Endothelial cell of umbilical vein (primary cell): Measurements from ENCODE around the gene KCNQ5. TPM values are rescaled to one million over a fixed set of nuclear protein-coding genes. Genes with fewer than 3 reads are reported as not detected.

Experiments used
- BruUV-seq: library from RNA; stranded (reverse); fragments of 400-500 nt; replicated peaks from 2 replicates; lab custom pipeline; 2021; lab: Mats Ljungman, UMichigan
- CTCF ChIA-PET: fragments of 300-600, 350-600 bp; sonication (Branson Sonifier 250); formaldehyde crosslinking; loops from one replicate; lab custom pipeline; 2021; ENCODE audit warnings: antibody characterized with exemption, inconsistent platforms; lab: Charles Lee
- POLR2A ChIA-PET: fragments of 300-600, 350-600 bp; sonication (Branson Sonifier 250); formaldehyde crosslinking; loops from one replicate; lab custom pipeline; 2021; ENCODE audit warnings: antibody characterized with exemption, inconsistent platforms; lab: Charles Lee
- DNase-seq: peaks from one replicate; pipeline ENCODE4 v3.0.0-alpha.2; 2011; ENCODE audit warnings: low read depth, low spot score
- FAIRE-seq: peaks from 2 replicates; lab custom pipeline; 2011; peaks lifted over from hg19 to GRCh38; lab: Jason Lieb, UNC
- H2AFZ ChIP-seq: 2 replicates; pipeline ENCODE4 v1.6.0; 2012; ENCODE audit warnings: low read depth, low read length, control low read depth, inconsistent platforms
- H3K27ac ChIP-seq: 2 replicates; pipeline ENCODE4 v1.5.1; 2011; ENCODE audit warnings: low read depth, mild to moderate bottlenecking, control low read depth, low read length, moderate library complexity; ENCODE audit not compliant: insufficient read depth
- H3K27me3 ChIP-seq, 2 experiments: 2 replicates each; pipeline versions ENCODE4 v1.6.0 to v1.6.1; 2011; ENCODE audit warnings: low read length in 2 of 2, mixed read lengths in 1 of 2; ENCODE audit not compliant: control insufficient read depth in 2 of 2, insufficient read depth in 2 of 2
- H3K36me3 ChIP-seq, 2 experiments: 2 replicates in 1 of 2; 3 replicates in 1 of 2; pipeline ENCODE4 v1.5.1; 2011; ENCODE audit warnings: low read length in 2 of 2, mild to moderate bottlenecking in 1 of 2, moderate library complexity in 1 of 2; ENCODE audit not compliant: control insufficient read depth in 2 of 2, insufficient read depth in 2 of 2; ENCODE audit errors: extremely low read depth in 1 of 2
- H3K4me1 ChIP-seq: 3 replicates; pipeline ENCODE4 v1.5.1; 2011; ENCODE audit warnings: mild to moderate bottlenecking, low read length; ENCODE audit not compliant: control insufficient read depth, insufficient read depth; ENCODE audit errors: extremely low read depth
- H3K4me2 ChIP-seq: 2 replicates; pipeline ENCODE4 v1.6.1; 2011; ENCODE audit warnings: low read length, control low read depth, mixed read lengths; ENCODE audit not compliant: insufficient read depth
- H3K4me3 ChIP-seq, 3 experiments: fragments of 200-600 bp in 1 of 3; sonication (generic), shearing (Covaris generic) in 1 of 3; replicated peaks in 1 of 3; 2 replicates each; pipeline ENCODE4 v1.5.1; 2011 to 2016; ENCODE audit warnings: control low read depth in 3 of 3, low read length in 3 of 3, mild to moderate bottlenecking in 2 of 3, inconsistent platforms in 1 of 3, low read depth in 1 of 3, moderate library complexity in 1 of 3; ENCODE audit not compliant: insufficient read depth in 1 of 3
- H3K79me2 ChIP-seq: 2 replicates; pipeline ENCODE4 v1.6.0; 2012; ENCODE audit warnings: low read length, inconsistent platforms; ENCODE audit not compliant: control insufficient read depth, insufficient read depth
- H3K9ac ChIP-seq: replicated peaks from 2 replicates; pipeline ENCODE3; 2011; ENCODE audit warnings: low read length, control low read depth; ENCODE audit not compliant: insufficient read depth; ENCODE audit errors: extremely low read depth
- H3K9me1 ChIP-seq: replicated peaks from 3 replicates; pipeline ENCODE4 v1.6.0; 2011; ENCODE audit warnings: mild to moderate bottlenecking, low read length; ENCODE audit not compliant: control insufficient read depth, insufficient read depth; ENCODE audit errors: extremely low read depth
- H3K9me3 ChIP-seq: replicated peaks from 2 replicates; pipeline ENCODE4 v1.5.1; 2012; ENCODE audit warnings: low read length, inconsistent platforms; ENCODE audit not compliant: control insufficient read depth, insufficient read depth
- H4K20me1 ChIP-seq: replicated peaks from 2 replicates; pipeline ENCODE3; 2011; ENCODE audit warnings: mild to moderate bottlenecking, low read length; ENCODE audit not compliant: control insufficient read depth, insufficient read depth; ENCODE audit errors: extremely low read depth
- EZH2 ChIP-seq: IDR thresholded peaks from 2 replicates; pipeline ENCODE4 v1.6.1; 2012; ENCODE audit warnings: borderline replicate concordance, low read depth, mild to moderate bottlenecking, moderate library complexity, low read length, inconsistent platforms; ENCODE audit not compliant: severe bottlenecking
- FOS ChIP-seq: IDR thresholded peaks from 2 replicates; pipeline ENCODE4 v1.6.1; 2011; ENCODE audit warnings: mild to moderate bottlenecking, low read length, moderate library complexity, borderline replicate concordance; ENCODE audit not compliant: insufficient read depth
- GATA2 ChIP-seq: IDR thresholded peaks from 2 replicates; pipeline ENCODE4 v1.7.0; 2011; ENCODE audit warnings: low read depth, mild to moderate bottlenecking, moderate library complexity, mixed read lengths, low read length; ENCODE audit not compliant: insufficient read length, insufficient read depth
- JUN ChIP-seq: IDR thresholded peaks from 2 replicates; pipeline ENCODE4 v1.6.1; 2011; ENCODE audit warnings: borderline replicate concordance, low read depth; ENCODE audit not compliant: insufficient read length, insufficient read depth
- MYC ChIP-seq: IDR thresholded peaks from one replicate; pipeline ENCODE4 v1.6.1; 2011; ENCODE audit warnings: mild to moderate bottlenecking, low read depth, low read length
- POLR2A ChIP-seq: IDR thresholded peaks from 2 replicates; pipeline ENCODE4 v1.6.1; 2012; ENCODE audit warnings: low read depth, mild to moderate bottlenecking, control low read depth, low read length
- POLR2AphosphoS5 ChIP-seq: IDR thresholded peaks from 2 replicates; pipeline ENCODE4 v1.6.1; 2012; ENCODE audit warnings: low read depth, mild to moderate bottlenecking, control low read depth, low read length, moderate library complexity; ENCODE audit not compliant: insufficient read depth
- dilution Hi-C: fragments of 300-500 bp; cut with MboI; formaldehyde crosslinking; loops from one replicate; pipeline ENCODE4 v1.15.0; 2019; ENCODE audit warnings: low sequenced_read_pairs; ENCODE audit not compliant: extremely low pct_ligation_motif_present
- intact Hi-C: fragments of 100-400 bp; cut with micrococcal nuclease; formaldehyde crosslinking; loops from one replicate; pipeline ENCODE4 v1.10.0; 2022
- polyA plus RNA-seq, 4 experiments: library from polyadenylated mRNA; depleted of rRNA in 3 of 4; stranded (reverse) in 3 of 4; unstranded in 1 of 4; fragments of >200 nt; gene quantifications; 2 replicates each; pipeline versions ENCODE4 v1.2.1 to v1.2.3, GENCODE V29; 2011 to 2012; ENCODE audit warnings: missing spikeins in 1 of 4
- total RNA-seq: library from RNA; stranded (reverse); gene quantifications from 2 replicates; pipeline ENCODE4 v1.2.3, GENCODE V29; 2021
- TF ChIP-seq, protein P1 (sequence below), 2 donors: IDR thresholded peaks; 1 replicate in 1 of 2; 2 replicates in 1 of 2; pipeline ENCODE4 v1.5.1; 2011; ENCODE audit warnings: low read length in 2 of 2, mild to moderate bottlenecking in 2 of 2, moderate library complexity in 2 of 2, control low read depth in 1 of 2, inconsistent platforms in 1 of 2, low read depth in 1 of 2; ENCODE audit not compliant: insufficient read depth in 1 of 2; ENCODE audit errors: extremely low read depth in 1 of 2
- TF ChIP-seq, protein P2 (sequence below): IDR thresholded peaks from 2 replicates; pipeline ENCODE4 v1.6.1; 2011; ENCODE audit not compliant: insufficient read depth, insufficient read length

KCNQ5 gene
- total and polyA plus RNA-seq, 2 donors (not counting 3 experiments of a cell fraction or from before 2014, with no cell fraction given): 0.22 TPM; not detected in 1

DNA sequence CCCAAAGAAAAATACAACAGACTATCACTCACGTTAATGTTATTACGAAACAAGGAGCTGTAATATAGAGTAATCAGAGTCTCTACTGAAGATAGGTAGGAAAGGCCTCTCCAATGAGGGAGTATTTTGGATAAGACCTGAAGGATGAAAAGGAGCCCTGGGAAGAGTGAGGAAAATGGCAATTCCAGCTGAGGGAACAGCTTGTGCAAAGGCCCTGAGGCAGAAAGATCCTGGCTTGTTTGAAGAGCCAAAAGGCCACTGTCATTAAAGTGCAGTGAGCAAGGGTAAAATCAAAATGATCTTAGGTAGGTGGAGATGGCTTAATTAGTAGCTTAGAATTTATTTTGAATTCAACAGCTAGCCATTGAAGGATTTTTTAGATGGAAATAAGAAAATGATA lies 464.9 kb downstream of the KCNQ5 start:
- H3K4me2 ChIP-seq: no peak overlapping the region
- no peaks in the 10 kb centered on the region for H4K20me1 ChIP-seq
- H3K27me3 ChIP-seq: no peaks in the 10 kb centered on the region
- FAIRE-seq (no peak), DNase-seq (no peak)
- no peaks in the 10 kb centered on the region for H3K4me1 ChIP-seq
- H3K9me3 ChIP-seq: no peaks in the 10 kb centered on the region
- no peaks in the 10 kb centered on the region for H3K9me1 ChIP-seq
- no TSS peak for BruUV-seq
- no peak overlapping the region for H3K27ac ChIP-seq
- H3K4me3 ChIP-seq: no peak overlapping the region
- TF ChIP-seq GATA2 (no peak), JUN (no peak), EZH2 (no peak), POLR2AphosphoS5 (no peak), POLR2A (no peak), FOS (no peak), MYC (no peak)
- TF ChIP-seq, protein P1, sequence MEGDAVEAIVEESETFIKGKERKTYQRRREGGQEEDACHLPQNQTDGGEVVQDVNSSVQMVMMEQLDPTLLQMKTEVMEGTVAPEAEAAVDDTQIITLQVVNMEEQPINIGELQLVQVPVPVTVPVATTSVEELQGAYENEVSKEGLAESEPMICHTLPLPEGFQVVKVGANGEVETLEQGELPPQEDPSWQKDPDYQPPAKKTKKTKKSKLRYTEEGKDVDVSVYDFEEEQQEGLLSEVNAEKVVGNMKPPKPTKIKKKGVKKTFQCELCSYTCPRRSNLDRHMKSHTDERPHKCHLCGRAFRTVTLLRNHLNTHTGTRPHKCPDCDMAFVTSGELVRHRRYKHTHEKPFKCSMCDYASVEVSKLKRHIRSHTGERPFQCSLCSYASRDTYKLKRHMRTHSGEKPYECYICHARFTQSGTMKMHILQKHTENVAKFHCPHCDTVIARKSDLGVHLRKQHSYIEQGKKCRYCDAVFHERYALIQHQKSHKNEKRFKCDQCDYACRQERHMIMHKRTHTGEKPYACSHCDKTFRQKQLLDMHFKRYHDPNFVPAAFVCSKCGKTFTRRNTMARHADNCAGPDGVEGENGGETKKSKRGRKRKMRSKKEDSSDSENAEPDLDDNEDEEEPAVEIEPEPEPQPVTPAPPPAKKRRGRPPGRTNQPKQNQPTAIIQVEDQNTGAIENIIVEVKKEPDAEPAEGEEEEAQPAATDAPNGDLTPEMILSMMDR (IDR thresholded peaks at IDR 0.05; ENCODE audit: extremely low read depth in 1 of 2, insufficient read depth in 1 of 2, low read depth in 1 of 2, low read length in 2 of 2): no peak
- TF ChIP-seq, protein P2, sequence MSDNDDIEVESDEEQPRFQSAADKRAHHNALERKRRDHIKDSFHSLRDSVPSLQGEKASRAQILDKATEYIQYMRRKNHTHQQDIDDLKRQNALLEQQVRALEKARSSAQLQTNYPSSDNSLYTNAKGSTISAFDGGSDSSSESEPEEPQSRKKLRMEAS: no peak
- dilution Hi-C loops (no loop called here), intact Hi-C loops (no loop called here)
- H3K79me2 ChIP-seq: no peaks in the 10 kb centered on the region
- CTCF ChIA-PET: no interaction called here
- no peak overlapping the region for H2AFZ ChIP-seq
- no peaks in the 10 kb centered on the region for H3K36me3 ChIP-seq
- no peak overlapping the region for H3K9ac ChIP-seq
- POLR2A ChIA-PET: no interaction called here
